C4-2B (cell line): ENCODE data around the gene CHST8.

ENCODE experiments used
- H3K27ac ChIP-seq: fragments of 450-650 bp; 2 replicates; pipeline ENCODE4 v1.5.1; 2017
- CTCF ChIP-seq: fragments of 450-650 bp; conservative IDR thresholded peaks from 2 replicates; pipeline ENCODE4 v1.5.1; 2017; ENCODE audit warnings: mild to moderate bottlenecking
- ZFX ChIP-seq: fragments of 450-650 bp; IDR thresholded peaks from 2 replicates; pipeline ENCODE4 v1.6.1; 2017

Gene CHST8

GRCh38 chr19:33627962-33628839 lies 6.4 kb downstream of the CHST8 start:
- no peak overlapping the region for H3K27ac ChIP-seq
- TF ChIP-seq ZFX (no peak), CTCF (no peak)

DNA sequence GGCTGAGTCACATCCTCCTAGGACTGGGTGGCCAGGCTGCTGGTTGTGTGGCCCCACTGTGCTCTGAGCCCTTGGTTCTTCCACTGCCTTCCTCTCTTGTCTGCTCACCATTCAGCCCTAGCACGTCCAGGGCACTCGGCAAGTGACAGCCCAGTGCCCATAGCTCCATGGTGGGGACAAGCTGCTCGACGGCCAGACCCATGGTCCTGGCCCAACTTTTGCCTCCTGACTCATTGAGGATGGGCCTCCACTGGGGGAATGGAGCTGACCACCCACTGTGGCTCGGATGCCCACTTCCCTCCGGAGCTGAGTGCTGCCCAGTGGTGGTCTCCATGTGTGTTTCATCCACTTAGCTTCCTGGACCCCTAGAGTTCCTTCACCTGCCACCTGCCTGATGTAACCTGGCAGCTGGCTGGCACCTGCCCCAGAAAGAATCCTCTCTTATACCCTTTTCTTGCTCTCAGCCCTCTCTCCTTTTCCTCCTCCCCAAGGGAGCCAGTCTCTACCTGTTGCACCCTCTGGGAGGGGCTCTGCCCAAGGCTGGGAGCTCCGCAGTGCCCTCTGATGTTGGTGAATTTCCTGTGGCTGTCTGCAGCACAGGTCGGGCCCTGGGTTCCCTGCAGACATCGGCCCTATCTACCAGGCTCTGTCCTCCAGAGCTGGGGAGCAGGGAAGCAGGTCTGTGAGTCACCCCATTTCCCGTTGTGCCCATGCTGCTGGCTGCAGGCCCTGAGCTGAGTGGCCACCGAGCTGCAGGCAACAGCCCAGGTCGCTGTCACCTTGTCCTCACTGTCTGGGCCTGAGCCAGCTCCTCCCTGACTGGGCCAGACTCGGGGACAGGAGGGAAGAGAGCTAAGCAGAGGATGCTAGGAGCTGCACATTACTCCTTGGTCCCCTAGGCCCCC lies 7.4 kb downstream of the CHST8 start:
- H3K27ac ChIP-seq, result no peak overlapping the region
- TF ChIP-seq CTCF, result no peak
- no peak for TF ChIP-seq ZFX

GRCh38 chr19:33629826-33630375 lies 8.1 kb downstream of the CHST8 start:
- TF ChIP-seq ZFX, result no peak
- no peak for TF ChIP-seq CTCF
- no peak overlapping the region for H3K27ac ChIP-seq

GRCh38 chr19:33630880-33631608 lies 9.3 kb downstream of the CHST8 start:
- H3K27ac ChIP-seq, result no peak overlapping the region
- TF ChIP-seq CTCF, result no peak
- no peak for TF ChIP-seq ZFX

DNA sequence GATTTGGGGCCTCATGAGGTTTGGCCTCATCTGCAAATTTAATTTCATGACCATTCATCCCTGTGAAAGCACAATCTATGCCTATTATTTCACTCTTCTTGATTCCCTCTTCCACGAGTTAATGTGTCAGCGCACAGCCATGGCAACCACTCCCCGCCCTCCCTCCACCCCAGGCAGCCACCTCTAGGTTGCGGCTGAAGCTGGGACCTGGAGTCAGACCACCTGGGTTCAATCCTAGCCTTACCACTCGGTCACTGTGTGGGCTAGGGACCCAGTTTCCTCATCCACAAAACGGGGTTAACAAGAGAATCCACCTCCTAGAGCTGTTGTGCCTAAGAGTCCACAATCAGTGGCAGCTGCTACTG lies 9.8 kb downstream of the CHST8 start:
- TF ChIP-seq CTCF, result no peak
- no peak for TF ChIP-seq ZFX
- no peak overlapping the region for H3K27ac ChIP-seq

- TF ChIP-seq ZFX (no peak), CTCF (no peak)
- no peak overlapping the region for H3K27ac ChIP-seq
These were observed 12.8 kb downstream of the CHST8 start for GRCh38 chr19:33634361-33635091.
